Ovary (tissue), 3 donors: ENCODE results near the gene KLHDC8B.

ENCODE experiments used
- EP300 ChIP-seq: sonication (generic); formaldehyde crosslinking; IDR thresholded peaks from one replicate; pipeline ENCODE4 v1.6.1; 2017; ENCODE audit warnings: antibody characterized with exemption
- POLR2A ChIP-seq: fragments of 450-650 bp; IDR thresholded peaks from one replicate; pipeline ENCODE4 v1.6.1; 2017; ENCODE audit warnings: antibody characterized with exemption, mild to moderate bottlenecking, moderate library complexity
- TF ChIP-seq, protein P1 (sequence below), 3 donors: fragments of 450-650 bp in 2 of 3; fragments of 200-600 bp in 1 of 3; IDR thresholded peaks; one replicate each; pipeline versions ENCODE4 v1.5.1 to v1.8.0; 2016 to 2022; ENCODE audit warnings: antibody characterized with exemption in 3 of 3, mild to moderate bottlenecking in 1 of 3
- donor health status: DM: no; HTN: no; CAD: no.

DNA sequence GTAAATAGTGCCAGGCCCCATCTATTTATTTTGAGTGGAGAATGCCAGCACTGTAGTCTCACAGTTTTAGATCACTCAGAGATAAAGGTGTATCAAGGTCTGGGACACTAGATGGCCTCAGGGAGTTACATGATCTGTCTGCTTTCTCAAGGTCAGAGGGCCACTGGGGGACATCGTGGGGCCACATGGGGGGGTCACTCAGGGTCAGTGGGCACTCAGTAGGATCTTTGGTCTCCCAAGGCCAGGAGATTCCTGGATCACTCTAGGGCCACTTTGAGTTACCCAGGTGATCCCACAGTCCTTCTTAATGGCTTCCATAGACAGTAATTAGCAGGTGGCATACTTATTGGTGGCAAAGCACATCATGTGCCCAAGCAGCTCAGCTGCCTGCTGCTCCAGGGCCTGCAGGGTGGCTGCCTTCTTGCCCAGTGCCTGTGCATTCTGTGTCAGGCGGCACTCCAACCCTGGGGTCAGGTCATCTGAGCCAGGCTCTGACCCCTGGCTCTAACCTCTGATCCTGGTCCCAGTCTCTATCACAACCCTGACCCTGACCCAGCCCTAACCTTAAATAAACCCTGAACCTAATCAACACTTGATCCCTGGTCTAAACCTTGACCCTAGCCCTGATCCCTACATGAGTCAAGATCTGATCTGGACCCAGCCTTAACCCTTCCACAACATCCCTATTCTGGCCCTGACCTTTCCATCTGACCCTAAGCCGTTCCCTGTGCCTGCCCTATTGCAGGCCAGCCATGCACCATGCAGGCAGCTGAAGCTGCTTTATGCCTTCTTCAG is 36.7 kb upstream of the KLHDC8B start:
- TF ChIP-seq EP300 (no peak), POLR2A (no peak)
- TF ChIP-seq, protein P1, sequence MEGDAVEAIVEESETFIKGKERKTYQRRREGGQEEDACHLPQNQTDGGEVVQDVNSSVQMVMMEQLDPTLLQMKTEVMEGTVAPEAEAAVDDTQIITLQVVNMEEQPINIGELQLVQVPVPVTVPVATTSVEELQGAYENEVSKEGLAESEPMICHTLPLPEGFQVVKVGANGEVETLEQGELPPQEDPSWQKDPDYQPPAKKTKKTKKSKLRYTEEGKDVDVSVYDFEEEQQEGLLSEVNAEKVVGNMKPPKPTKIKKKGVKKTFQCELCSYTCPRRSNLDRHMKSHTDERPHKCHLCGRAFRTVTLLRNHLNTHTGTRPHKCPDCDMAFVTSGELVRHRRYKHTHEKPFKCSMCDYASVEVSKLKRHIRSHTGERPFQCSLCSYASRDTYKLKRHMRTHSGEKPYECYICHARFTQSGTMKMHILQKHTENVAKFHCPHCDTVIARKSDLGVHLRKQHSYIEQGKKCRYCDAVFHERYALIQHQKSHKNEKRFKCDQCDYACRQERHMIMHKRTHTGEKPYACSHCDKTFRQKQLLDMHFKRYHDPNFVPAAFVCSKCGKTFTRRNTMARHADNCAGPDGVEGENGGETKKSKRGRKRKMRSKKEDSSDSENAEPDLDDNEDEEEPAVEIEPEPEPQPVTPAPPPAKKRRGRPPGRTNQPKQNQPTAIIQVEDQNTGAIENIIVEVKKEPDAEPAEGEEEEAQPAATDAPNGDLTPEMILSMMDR (IDR thresholded peaks at IDR 0.05) = no peak
